Measurements from ENCODE around the gene KRTCAP2.
"Not testable (repeated sequence)": the region's sequence is repeated elsewhere in the genome, so short reads cannot be mapped to it uniquely, and the experiment has no call there.

The KRTCAP2 gene

GRCh38 chr1:155167166-155168104 lies 5.7 kb downstream of the KRTCAP2 start:
- peak; percentile 99 for DNase-seq

GRCh38 chr1:155166471-155167165 lies 6.5 kb downstream of the KRTCAP2 start:
- DNase-seq = peak; percentile 41

- no peak for DNase-seq
Measured at GRCh38 chr1:155166051-155166470, 7.0 kb downstream of the KRTCAP2 start.

- DNase-seq = not testable (repeated sequence)
Measured at GRCh38 chr1:155164625-155165024, 8.5 kb downstream of the KRTCAP2 start.

- DNase-seq = not testable (repeated sequence)
Measured at GRCh38 chr1:155163785-155164184, 9.3 kb downstream of the KRTCAP2 start.

- not testable (repeated sequence) for DNase-seq
Measured at GRCh38 chr1:155162631-155163030, 10.5 kb downstream of the KRTCAP2 start.

GRCh38 chr1:155160128-155160527 lies 13.0 kb downstream of the KRTCAP2 start:
- no peak for DNase-seq

GRCh38 chr1:155158991-155159390 lies 14.1 kb downstream of the KRTCAP2 start:
- DNase-seq = no peak

GRCh38 chr1:155155996-155156643 lies 17.0 kb downstream of the KRTCAP2 start:
- not testable (repeated sequence) for DNase-seq

GRCh38 chr1:155145491-155145890 lies 27.6 kb downstream of the KRTCAP2 start:
- DNase-seq = no peak

GRCh38 chr1:155141749-155142148 lies 31.4 kb downstream of the KRTCAP2 start:
- DNase-seq = no peak

- no peak for DNase-seq
Measured at GRCh38 chr1:155140630-155140953, 32.5 kb downstream of the KRTCAP2 start.

- peak; percentile 96 for DNase-seq
Measured at GRCh38 chr1:155139895-155140629, 33.0 kb downstream of the KRTCAP2 start, which contains the start of gene DPM3. TSS of gene DPM3 (minus strand) at chr1:155140531. CDS start at chr1:155140240, 291 bp downstream.

- no peak for DNase-seq
Measured at GRCh38 chr1:155137154-155137949, 35.8 kb downstream of the KRTCAP2 start.

GRCh38 chr1:155136748-155137147 lies 36.4 kb downstream of the KRTCAP2 start:
- DNase-seq = peak; percentile 36

- peak; percentile 100 for DNase-seq
Measured at GRCh38 chr1:155135415-155136028, 37.6 kb downstream of the KRTCAP2 start, which contains the start of gene SLC50A1. TSS of gene SLC50A1 (plus strand) at chr1:155135852. CDS start at chr1:155135912, 60 bp downstream.

GRCh38 chr1:155134880-155135414 lies 38.2 kb downstream of the KRTCAP2 start:
- DNase-seq = peak; percentile 80

- no peak for DNase-seq
Measured at GRCh38 chr1:155134322-155134721, 38.8 kb downstream of the KRTCAP2 start.

- DNase-seq = no peak
Measured at GRCh38 chr1:155133799-155134281, 39.3 kb downstream of the KRTCAP2 start.

GRCh38 chr1:155131856-155132255 lies 41.2 kb downstream of the KRTCAP2 start:
- DNase-seq = no peak

GRCh38 chr1:155131285-155131684 lies 41.8 kb downstream of the KRTCAP2 start:
- DNase-seq = no peak

Measured in NCI-H345 (cell line).